ENCODE data around the gene ARAF.

ARAF gene

GRCh38 chrX:47614618-47615017 lies 53.6 kb downstream of the ARAF start:
- TF ChIP-seq, protein P1, sequence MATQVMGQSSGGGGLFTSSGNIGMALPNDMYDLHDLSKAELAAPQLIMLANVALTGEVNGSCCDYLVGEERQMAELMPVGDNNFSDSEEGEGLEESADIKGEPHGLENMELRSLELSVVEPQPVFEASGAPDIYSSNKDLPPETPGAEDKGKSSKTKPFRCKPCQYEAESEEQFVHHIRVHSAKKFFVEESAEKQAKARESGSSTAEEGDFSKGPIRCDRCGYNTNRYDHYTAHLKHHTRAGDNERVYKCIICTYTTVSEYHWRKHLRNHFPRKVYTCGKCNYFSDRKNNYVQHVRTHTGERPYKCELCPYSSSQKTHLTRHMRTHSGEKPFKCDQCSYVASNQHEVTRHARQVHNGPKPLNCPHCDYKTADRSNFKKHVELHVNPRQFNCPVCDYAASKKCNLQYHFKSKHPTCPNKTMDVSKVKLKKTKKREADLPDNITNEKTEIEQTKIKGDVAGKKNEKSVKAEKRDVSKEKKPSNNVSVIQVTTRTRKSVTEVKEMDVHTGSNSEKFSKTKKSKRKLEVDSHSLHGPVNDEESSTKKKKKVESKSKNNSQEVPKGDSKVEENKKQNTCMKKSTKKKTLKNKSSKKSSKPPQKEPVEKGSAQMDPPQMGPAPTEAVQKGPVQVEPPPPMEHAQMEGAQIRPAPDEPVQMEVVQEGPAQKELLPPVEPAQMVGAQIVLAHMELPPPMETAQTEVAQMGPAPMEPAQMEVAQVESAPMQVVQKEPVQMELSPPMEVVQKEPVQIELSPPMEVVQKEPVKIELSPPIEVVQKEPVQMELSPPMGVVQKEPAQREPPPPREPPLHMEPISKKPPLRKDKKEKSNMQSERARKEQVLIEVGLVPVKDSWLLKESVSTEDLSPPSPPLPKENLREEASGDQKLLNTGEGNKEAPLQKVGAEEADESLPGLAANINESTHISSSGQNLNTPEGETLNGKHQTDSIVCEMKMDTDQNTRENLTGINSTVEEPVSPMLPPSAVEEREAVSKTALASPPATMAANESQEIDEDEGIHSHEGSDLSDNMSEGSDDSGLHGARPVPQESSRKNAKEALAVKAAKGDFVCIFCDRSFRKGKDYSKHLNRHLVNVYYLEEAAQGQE (IDR thresholded peaks at IDR 0.05; ENCODE audit: insufficient read depth in 1 of 2, low read depth in 2 of 2, low read length in 2 of 2): no peak
- TF ChIP-seq POLR2AphosphoS5 (IDR thresholded peaks at IDR 0.05; ENCODE audit: low read depth, low read length): no peak
- no peak for TF ChIP-seq TAF1 (IDR thresholded peaks at IDR 0.05; ENCODE audit: borderline replicate concordance, insufficient read depth, low read length)
- TF ChIP-seq SIN3A (IDR thresholded peaks at IDR 0.05; ENCODE audit: borderline replicate concordance, insufficient read depth, low read length): no peak
- no peak for TF ChIP-seq FOXP2 (optimal IDR thresholded peaks at IDR 0.05; ENCODE audit: borderline replicate concordance, extremely low read depth, extremely low read length, insufficient read depth)

DNA sequence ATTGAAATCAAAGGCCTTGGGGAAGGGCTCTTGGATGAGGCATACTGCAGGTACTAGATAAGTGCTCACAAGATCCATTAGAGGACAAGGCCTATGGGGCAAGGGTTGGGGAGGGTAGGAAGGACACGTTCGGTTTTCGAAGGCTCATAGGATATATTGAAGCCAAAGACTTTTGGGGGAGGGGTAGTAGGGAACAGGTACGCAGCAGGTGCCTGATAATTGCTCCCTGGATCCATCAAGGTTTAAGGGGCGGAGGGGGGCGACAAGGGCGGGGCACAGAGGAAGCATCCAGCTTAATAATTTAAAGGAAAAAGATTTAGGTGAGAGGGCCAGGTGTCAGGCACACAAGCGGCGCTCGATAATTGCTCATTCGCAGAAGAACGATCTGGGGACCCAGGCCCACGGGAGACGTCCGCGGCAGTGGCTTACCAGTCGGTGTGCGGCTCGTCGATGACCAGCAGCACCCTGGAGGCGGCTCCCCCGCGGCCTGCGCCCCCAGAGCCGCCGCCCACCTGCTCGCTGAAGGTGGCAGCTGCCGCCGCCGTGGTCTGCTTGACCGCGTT lies 58.0 kb downstream of the ARAF start:
- TF ChIP-seq POLR2AphosphoS5 (IDR thresholded peaks at IDR 0.05; ENCODE audit: low read depth, low read length): no peak
- no peak for TF ChIP-seq FOXP2 (optimal IDR thresholded peaks at IDR 0.05; ENCODE audit: borderline replicate concordance, extremely low read depth, extremely low read length, insufficient read depth)
- TF ChIP-seq, protein P1 (IDR thresholded peaks at IDR 0.05; ENCODE audit: insufficient read depth in 1 of 2, low read depth in 2 of 2, low read length in 2 of 2): no peak
- TF ChIP-seq TAF1 (IDR thresholded peaks at IDR 0.05; ENCODE audit: borderline replicate concordance, insufficient read depth, low read length): no peak
- TF ChIP-seq SIN3A (IDR thresholded peaks at IDR 0.05; ENCODE audit: borderline replicate concordance, insufficient read depth, low read length): no peak

DNA sequence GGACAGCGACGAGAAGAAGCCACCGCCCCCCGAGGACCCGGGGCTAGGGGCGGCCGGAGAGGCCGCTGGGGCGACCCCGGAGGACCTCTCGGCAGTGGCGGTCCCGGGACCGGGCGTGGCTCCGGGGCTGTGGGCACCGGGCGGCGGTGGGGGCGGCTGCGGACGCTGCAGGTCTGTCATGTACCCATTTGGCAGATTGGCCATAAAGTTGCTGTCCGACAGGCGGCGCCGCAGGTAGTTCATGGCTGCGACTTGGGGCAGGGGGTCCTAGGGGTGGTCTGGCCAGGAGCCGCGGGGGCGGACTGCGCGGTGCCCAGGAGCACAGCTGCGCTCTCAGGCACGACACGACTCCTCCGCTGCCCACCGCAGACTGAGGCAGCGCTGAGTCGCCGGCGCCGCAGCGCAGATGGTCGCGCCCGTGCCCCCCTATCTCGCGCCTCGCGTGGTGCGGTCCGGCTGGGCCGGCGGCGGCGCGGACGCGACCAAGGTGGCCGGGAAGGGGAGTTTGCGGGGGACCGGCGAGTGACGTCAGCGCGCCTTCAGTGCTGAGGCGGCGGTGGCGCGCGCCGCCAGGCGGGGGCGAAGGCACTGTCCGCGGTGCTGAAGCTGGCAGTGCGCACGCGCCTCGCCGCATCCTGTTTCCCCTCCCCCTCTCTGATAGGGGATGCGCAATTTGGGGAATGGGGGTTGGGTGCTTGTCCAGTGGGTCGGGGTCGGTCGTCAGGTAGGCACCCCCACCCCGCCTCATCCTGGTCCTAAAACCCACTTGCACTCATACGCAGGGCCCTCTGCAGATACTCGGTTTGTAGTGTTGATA lies 58.7 kb downstream of the ARAF start, which contains the start of gene SYN1:
TSS of gene SYN1 (minus strand) at position 372 of the 817 bp plus-strand sequence. CDS start at position 243, 129 bp downstream.
- 0 out of 2 replicates have a peak, but pooled peaks have one; percentile 42 for TF ChIP-seq TAF1 (IDR thresholded peaks at IDR 0.05; ENCODE audit: borderline replicate concordance, insufficient read depth, low read length)
- peak; percentile 79; the same call in 1 of the 2 replicates for TF ChIP-seq SIN3A (IDR thresholded peaks at IDR 0.05; ENCODE audit: borderline replicate concordance, insufficient read depth, low read length)
- TF ChIP-seq, protein P1 (IDR thresholded peaks at IDR 0.05; ENCODE audit: insufficient read depth in 1 of 2, low read depth in 2 of 2, low read length in 2 of 2): peak; percentile 96 to 98
- no peak for TF ChIP-seq FOXP2 (optimal IDR thresholded peaks at IDR 0.05; ENCODE audit: borderline replicate concordance, extremely low read depth, extremely low read length, insufficient read depth)
- TF ChIP-seq POLR2AphosphoS5 (IDR thresholded peaks at IDR 0.05; ENCODE audit: low read depth, low read length): no peak

- TF ChIP-seq TAF1 (IDR thresholded peaks at IDR 0.05; ENCODE audit: borderline replicate concordance, insufficient read depth, low read length) (no peak), POLR2AphosphoS5 (IDR thresholded peaks at IDR 0.05; ENCODE audit: low read depth, low read length) (no peak), SIN3A (IDR thresholded peaks at IDR 0.05; ENCODE audit: borderline replicate concordance, insufficient read depth, low read length) (no peak), FOXP2 (optimal IDR thresholded peaks at IDR 0.05; ENCODE audit: borderline replicate concordance, extremely low read depth, extremely low read length, insufficient read depth) (no peak)
- TF ChIP-seq, protein P1 (IDR thresholded peaks at IDR 0.05; ENCODE audit: insufficient read depth in 1 of 2, low read depth in 2 of 2, low read length in 2 of 2): no peak
These were observed 59.3 kb downstream of the ARAF start for GRCh38 chrX:47620303-47620685.
